SU-DHL-6 (cell line): Measurements from ENCODE around the gene KCNIP4.

Source experiments
- CTCF ChIP-seq: fragments of 200-600 bp; sonication (generic); IDR thresholded peaks from one replicate; pipeline ENCODE4 v1.5.1; 2017; ENCODE audit warnings: antibody characterized with exemption, mild to moderate bottlenecking, low read length, moderate library complexity; ENCODE audit not compliant: insufficient read depth, poor library complexity, severe bottlenecking
- EZH2phosphoT487 ChIP-seq: fragments of 200-600 bp; sonication (generic), shearing (Covaris generic); conservative IDR thresholded peaks from 2 replicates; pipeline ENCODE4 v1.6.1; 2018; ENCODE audit warnings: mild to moderate bottlenecking, antibody characterized with exemption, low read length, moderate library complexity, mixed read lengths

- TF ChIP-seq CTCF = no peak
- TF ChIP-seq EZH2phosphoT487 = no peak
Observed at GRCh38 chr4:21780148-21780547, 168.4 kb downstream of the KCNIP4 start.
